Measurements from ENCODE around the gene FLVCR2.
"Not testable (repeated sequence)": the region's sequence is repeated elsewhere in the genome, so short reads cannot be mapped to it uniquely, and the experiment has no call there.

The FLVCR2 gene

GRCh38 chr14:75675265-75675960 is 97.0 kb downstream of the FLVCR2 start:
- Histone ChIP-seq H3K4me3 (ENCODE audit: severe bottlenecking) (no peak overlapping the region), H3K27ac (ENCODE audit: poor library complexity, severe bottlenecking) (peak overlapping the region; percentile 22), H3K36me3 (ENCODE audit: low read depth) (peaks cover 57% of the 10 kb centered on the region), H3K27me3 (ENCODE audit: insufficient read depth, poor library complexity, severe bottlenecking) (no peaks in the 10 kb centered on the region), H3K4me1 (ENCODE audit: insufficient read depth, poor library complexity, severe bottlenecking) (peaks cover 12% of the 10 kb centered on the region), H3K9me3 (ENCODE audit: severe bottlenecking) (no peaks in the 10 kb centered on the region)
- DNase-seq (ENCODE audit: low spot score) (no peak), ATAC-seq (ENCODE audit: low read depth) (peak; percentile 98)
- TF ChIP-seq, protein P1, sequence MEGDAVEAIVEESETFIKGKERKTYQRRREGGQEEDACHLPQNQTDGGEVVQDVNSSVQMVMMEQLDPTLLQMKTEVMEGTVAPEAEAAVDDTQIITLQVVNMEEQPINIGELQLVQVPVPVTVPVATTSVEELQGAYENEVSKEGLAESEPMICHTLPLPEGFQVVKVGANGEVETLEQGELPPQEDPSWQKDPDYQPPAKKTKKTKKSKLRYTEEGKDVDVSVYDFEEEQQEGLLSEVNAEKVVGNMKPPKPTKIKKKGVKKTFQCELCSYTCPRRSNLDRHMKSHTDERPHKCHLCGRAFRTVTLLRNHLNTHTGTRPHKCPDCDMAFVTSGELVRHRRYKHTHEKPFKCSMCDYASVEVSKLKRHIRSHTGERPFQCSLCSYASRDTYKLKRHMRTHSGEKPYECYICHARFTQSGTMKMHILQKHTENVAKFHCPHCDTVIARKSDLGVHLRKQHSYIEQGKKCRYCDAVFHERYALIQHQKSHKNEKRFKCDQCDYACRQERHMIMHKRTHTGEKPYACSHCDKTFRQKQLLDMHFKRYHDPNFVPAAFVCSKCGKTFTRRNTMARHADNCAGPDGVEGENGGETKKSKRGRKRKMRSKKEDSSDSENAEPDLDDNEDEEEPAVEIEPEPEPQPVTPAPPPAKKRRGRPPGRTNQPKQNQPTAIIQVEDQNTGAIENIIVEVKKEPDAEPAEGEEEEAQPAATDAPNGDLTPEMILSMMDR (IDR thresholded peaks at IDR 0.05; ENCODE audit: poor library complexity, severe bottlenecking) = peak; percentile 44

GRCh38 chr14:75685910-75686309 is 107.5 kb downstream of the FLVCR2 start:
- DNase-seq (ENCODE audit: low spot score) (no peak), ATAC-seq (ENCODE audit: low read depth) (no peak)
- no peak overlapping the region for H3K27ac ChIP-seq (ENCODE audit: poor library complexity, severe bottlenecking)
- peaks cover 80% of the 10 kb centered on the region for H3K36me3 ChIP-seq (ENCODE audit: low read depth)
- TF ChIP-seq, protein P1 (IDR thresholded peaks at IDR 0.05; ENCODE audit: poor library complexity, severe bottlenecking) = no peak
- H3K4me3 ChIP-seq (ENCODE audit: severe bottlenecking) = no peak overlapping the region
- H3K9me3 ChIP-seq (ENCODE audit: severe bottlenecking) = no peaks in the 10 kb centered on the region
- H3K27me3 ChIP-seq (ENCODE audit: insufficient read depth, poor library complexity, severe bottlenecking) = no peaks in the 10 kb centered on the region
- H3K4me1 ChIP-seq (ENCODE audit: insufficient read depth, poor library complexity, severe bottlenecking) = no peaks in the 10 kb centered on the region

DNA sequence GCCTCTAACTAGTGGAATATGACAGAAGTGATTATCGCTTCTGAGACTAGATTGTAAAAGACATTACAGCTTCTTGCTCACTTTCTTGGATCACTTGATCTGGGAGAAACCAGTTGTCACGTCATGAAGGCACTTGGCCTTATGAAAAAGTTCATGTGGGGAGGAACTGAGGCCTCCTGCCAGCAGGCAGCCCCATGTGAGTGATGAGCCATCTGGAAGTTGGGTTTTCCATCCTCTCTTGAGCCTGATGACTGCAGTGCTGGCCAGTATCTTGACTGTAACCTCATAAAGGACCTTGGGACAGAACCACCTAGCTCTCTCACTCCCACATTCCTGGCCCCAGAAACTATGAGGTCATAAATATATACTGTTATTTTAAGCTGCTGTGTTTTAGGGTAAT is 110.6 kb downstream of the FLVCR2 start:
- Histone ChIP-seq H3K4me1 (ENCODE audit: insufficient read depth, poor library complexity, severe bottlenecking) (no peaks in the 10 kb centered on the region), H3K9me3 (ENCODE audit: severe bottlenecking) (no peaks in the 10 kb centered on the region), H3K4me3 (ENCODE audit: severe bottlenecking) (no peak overlapping the region), H3K36me3 (ENCODE audit: low read depth) (peaks cover 78% of the 10 kb centered on the region), H3K27ac (ENCODE audit: poor library complexity, severe bottlenecking) (no peak overlapping the region), H3K27me3 (ENCODE audit: insufficient read depth, poor library complexity, severe bottlenecking) (no peaks in the 10 kb centered on the region)
- DNase-seq (ENCODE audit: low spot score) (no peak), ATAC-seq (ENCODE audit: low read depth) (no peak)
- TF ChIP-seq, protein P1 (IDR thresholded peaks at IDR 0.05; ENCODE audit: poor library complexity, severe bottlenecking) = no peak

GRCh38 chr14:75690010-75690409 is 111.6 kb downstream of the FLVCR2 start:
- TF ChIP-seq, protein P1 (IDR thresholded peaks at IDR 0.05; ENCODE audit: poor library complexity, severe bottlenecking) = no peak
- Histone ChIP-seq H3K27me3 (ENCODE audit: insufficient read depth, poor library complexity, severe bottlenecking) (no peaks in the 10 kb centered on the region), H3K27ac (ENCODE audit: poor library complexity, severe bottlenecking) (no peak overlapping the region), H3K4me1 (ENCODE audit: insufficient read depth, poor library complexity, severe bottlenecking) (no peaks in the 10 kb centered on the region), H3K4me3 (ENCODE audit: severe bottlenecking) (no peak overlapping the region), H3K9me3 (ENCODE audit: severe bottlenecking) (no peaks in the 10 kb centered on the region), H3K36me3 (ENCODE audit: low read depth) (peaks cover 78% of the 10 kb centered on the region)
- DNase-seq (ENCODE audit: low spot score) = no peak
- ATAC-seq (ENCODE audit: low read depth) = no peak

DNA sequence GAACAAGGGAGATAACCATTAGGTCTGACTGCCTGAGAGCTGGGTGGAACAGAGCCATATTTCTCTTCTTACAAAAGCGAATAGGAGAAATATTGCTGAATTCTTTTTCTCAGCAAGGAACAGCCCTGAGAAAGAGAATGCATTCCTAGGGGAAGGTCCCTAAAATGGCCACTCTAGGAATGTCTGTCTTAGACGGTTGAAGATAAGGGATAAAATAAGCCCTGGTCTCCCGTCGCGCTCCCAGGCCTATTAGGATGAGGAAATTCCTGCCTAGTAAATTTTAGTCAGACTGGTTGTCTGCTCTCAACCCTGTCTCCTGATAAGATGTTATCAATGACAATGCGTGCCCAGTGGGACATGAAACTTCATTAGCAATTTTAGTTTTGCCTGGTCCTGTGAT is 116.6 kb downstream of the FLVCR2 start:
- not testable (repeated sequence) for ATAC-seq (ENCODE audit: low read depth)
- peaks cover 85% of the 10 kb centered on the region for H3K36me3 ChIP-seq (ENCODE audit: low read depth)

More for the DNA sequence above, 116.6 kb downstream of the FLVCR2 start:
- not testable (repeated sequence) for H3K27me3 ChIP-seq (ENCODE audit: insufficient read depth, poor library complexity, severe bottlenecking); H3K27ac ChIP-seq (ENCODE audit: poor library complexity, severe bottlenecking); H3K9me3 ChIP-seq (ENCODE audit: severe bottlenecking); H3K4me3 ChIP-seq (ENCODE audit: severe bottlenecking); H3K4me1 ChIP-seq (ENCODE audit: insufficient read depth, poor library complexity, severe bottlenecking); DNase-seq (ENCODE audit: low spot score)

Measured in RWPE2 (cell line).